OCI-LY7 (cell line): Measurements from ENCODE around the gene LRRC39. TPM values are rescaled to one million over a fixed set of nuclear protein-coding genes. Genes with fewer than 3 reads are reported as not detected.

ENCODE experiments used
- BruUV-seq: library from RNA; stranded (reverse); fragments of 400-500 nt; replicated peaks from 2 replicates; lab custom pipeline; 2021; lab: Mats Ljungman, UMichigan
- CTCF ChIA-PET: fragments of 300-600 bp; sonication (Branson Sonifier 250); formaldehyde crosslinking; loops from one replicate; lab custom pipeline; 2022; ENCODE audit warnings: antibody characterized with exemption; ENCODE audit not compliant: unreplicated experiment; lab: Charles Lee
- POLR2A ChIA-PET: fragments of 300-600 bp; sonication (Branson Sonifier 250); formaldehyde crosslinking; loops from one replicate; lab custom pipeline; 2022; ENCODE audit warnings: antibody characterized with exemption; lab: Charles Lee
- DNase-seq: peaks from one replicate; pipeline ENCODE4 v3.0.0-alpha.2; 2015; ENCODE audit warnings: low spot score
- H2AFZ ChIP-seq: fragments of 200-600 bp; sonication (generic), shearing (Covaris generic); 2 replicates; pipeline ENCODE4 v1.6.1; 2014; ENCODE audit warnings: mild to moderate bottlenecking, antibody characterized with exemption, low read length, moderate library complexity
- H3K27ac ChIP-seq: fragments of 200-600 bp; sonication (generic); 2 replicates; pipeline ENCODE4 v1.5.1; 2014; ENCODE audit warnings: mixed run types, low read depth, mild to moderate bottlenecking, moderate library complexity, low read length, inconsistent platforms; ENCODE audit not compliant: poor library complexity, severe bottlenecking
- H3K36me3 ChIP-seq: fragments of 200-600 bp; sonication (generic); 2 replicates; pipeline ENCODE4 v1.6.1; 2014; ENCODE audit warnings: mild to moderate bottlenecking, antibody characterized with exemption, low read length, moderate library complexity, mixed read lengths; ENCODE audit not compliant: insufficient read depth
- H3K4me1 ChIP-seq: fragments of 200-600 bp; sonication (generic); 2 replicates; pipeline ENCODE4 v1.5.1; 2014; ENCODE audit warnings: mild to moderate bottlenecking, low read length; ENCODE audit not compliant: insufficient read depth, poor library complexity, severe bottlenecking
- H3K4me2 ChIP-seq: fragments of 200-600 bp; sonication (generic); 2 replicates; pipeline ENCODE4 v1.6.1; 2014; ENCODE audit warnings: mild to moderate bottlenecking, low read length
- H3K4me3 ChIP-seq: fragments of 200-600 bp; sonication (generic); 2 replicates; pipeline ENCODE4 v1.5.1; 2014; ENCODE audit warnings: mild to moderate bottlenecking, low read depth, low read length; ENCODE audit not compliant: poor library complexity, severe bottlenecking
- H3K79me2 ChIP-seq: fragments of 200-600 bp; sonication (generic); 2 replicates; pipeline ENCODE4 v1.6.1; 2016; ENCODE audit warnings: low read depth, mild to moderate bottlenecking, low read length, moderate library complexity, mixed read lengths; ENCODE audit not compliant: insufficient read depth
- H3K9me2 ChIP-seq: fragments of 200-600 bp; sonication (generic); 2 replicates; pipeline ENCODE4 v1.6.1; 2016; ENCODE audit warnings: mild to moderate bottlenecking, low read length, mixed read lengths; ENCODE audit not compliant: insufficient read depth
- H3K9me3 ChIP-seq: fragments of 200-600 bp; sonication (generic); 2 replicates; pipeline ENCODE4 v1.6.1; 2014; ENCODE audit warnings: mild to moderate bottlenecking, mixed run types, low read length, mixed read lengths
- H4K20me1 ChIP-seq: fragments of 200-600 bp; sonication (generic); 2 replicates; pipeline ENCODE4 v1.6.1; 2014; ENCODE audit warnings: mild to moderate bottlenecking, antibody characterized with exemption, low read length, moderate library complexity, mixed read lengths; ENCODE audit not compliant: insufficient read depth
- EZH2phosphoT487 ChIP-seq: fragments of 200-600 bp; sonication (generic); IDR thresholded peaks from 2 replicates; pipeline ENCODE4 v1.6.1; 2018; ENCODE audit warnings: low read depth, borderline replicate concordance, mild to moderate bottlenecking, mixed run types, antibody characterized with exemption, low read length, moderate library complexity, mixed read lengths
- intact Hi-C: fragments of 100-400 bp; cut with micrococcal nuclease; formaldehyde crosslinking; loops from one replicate; pipeline ENCODE4 v1.10.0; 2022; ENCODE audit not compliant: unreplicated experiment
- total RNA-seq, 2 experiments: library from RNA; depleted of rRNA in 1 of 2; stranded (reverse); fragments of >200 nt in 1 of 2; shearing (Covaris generic) in 1 of 2; gene quantifications; 2 replicates each; pipeline ENCODE4 v1.2.3, GENCODE V29; 2014 to 2022
- TF ChIP-seq, protein P1 (sequence below): fragments of 200-600 bp; sonication (generic); conservative IDR thresholded peaks from 2 replicates; pipeline ENCODE4 v1.5.1; 2014; ENCODE audit warnings: mild to moderate bottlenecking, antibody characterized with exemption, low read length, moderate library complexity, mixed read lengths

LRRC39 gene
- total RNA-seq, 2 experiments from 2014 or later, result 1.5 to 1.8 TPM

GRCh38 chr1:100183370-100183769 is 5.3 kb upstream of the LRRC39 start:
- Histone ChIP-seq H2AFZ (no peak overlapping the region), H3K4me1 (peaks cover 11% of the 10 kb centered on the region), H3K79me2 (no peaks in the 10 kb centered on the region), H3K4me3 (no peak overlapping the region), H4K20me1 (no peaks in the 10 kb centered on the region), H3K9me2 (no peaks in the 10 kb centered on the region), H3K4me2 (no peak overlapping the region), H3K27ac (no peak overlapping the region), H3K9me3 (no peaks in the 10 kb centered on the region), H3K36me3 (no peaks in the 10 kb centered on the region)
- no peak for DNase-seq
- BruUV-seq, result no TSS peak
- CTCF ChIA-PET, result interaction anchor here (1.1 kb wide), 1 partner anchor 8 kb away, joined by 3 read pairs; no protein-coding TSS in a partner anchor
- TF ChIP-seq EZH2phosphoT487, result no peak
- TF ChIP-seq, protein P1, sequence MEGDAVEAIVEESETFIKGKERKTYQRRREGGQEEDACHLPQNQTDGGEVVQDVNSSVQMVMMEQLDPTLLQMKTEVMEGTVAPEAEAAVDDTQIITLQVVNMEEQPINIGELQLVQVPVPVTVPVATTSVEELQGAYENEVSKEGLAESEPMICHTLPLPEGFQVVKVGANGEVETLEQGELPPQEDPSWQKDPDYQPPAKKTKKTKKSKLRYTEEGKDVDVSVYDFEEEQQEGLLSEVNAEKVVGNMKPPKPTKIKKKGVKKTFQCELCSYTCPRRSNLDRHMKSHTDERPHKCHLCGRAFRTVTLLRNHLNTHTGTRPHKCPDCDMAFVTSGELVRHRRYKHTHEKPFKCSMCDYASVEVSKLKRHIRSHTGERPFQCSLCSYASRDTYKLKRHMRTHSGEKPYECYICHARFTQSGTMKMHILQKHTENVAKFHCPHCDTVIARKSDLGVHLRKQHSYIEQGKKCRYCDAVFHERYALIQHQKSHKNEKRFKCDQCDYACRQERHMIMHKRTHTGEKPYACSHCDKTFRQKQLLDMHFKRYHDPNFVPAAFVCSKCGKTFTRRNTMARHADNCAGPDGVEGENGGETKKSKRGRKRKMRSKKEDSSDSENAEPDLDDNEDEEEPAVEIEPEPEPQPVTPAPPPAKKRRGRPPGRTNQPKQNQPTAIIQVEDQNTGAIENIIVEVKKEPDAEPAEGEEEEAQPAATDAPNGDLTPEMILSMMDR, result no peak
- intact Hi-C loops, result no loop called here
- POLR2A ChIA-PET, result interaction anchor here (0.7 kb wide), 1 partner anchor 236 kb away, joined by 3 read pairs; no protein-coding TSS in a partner anchor

DNA sequence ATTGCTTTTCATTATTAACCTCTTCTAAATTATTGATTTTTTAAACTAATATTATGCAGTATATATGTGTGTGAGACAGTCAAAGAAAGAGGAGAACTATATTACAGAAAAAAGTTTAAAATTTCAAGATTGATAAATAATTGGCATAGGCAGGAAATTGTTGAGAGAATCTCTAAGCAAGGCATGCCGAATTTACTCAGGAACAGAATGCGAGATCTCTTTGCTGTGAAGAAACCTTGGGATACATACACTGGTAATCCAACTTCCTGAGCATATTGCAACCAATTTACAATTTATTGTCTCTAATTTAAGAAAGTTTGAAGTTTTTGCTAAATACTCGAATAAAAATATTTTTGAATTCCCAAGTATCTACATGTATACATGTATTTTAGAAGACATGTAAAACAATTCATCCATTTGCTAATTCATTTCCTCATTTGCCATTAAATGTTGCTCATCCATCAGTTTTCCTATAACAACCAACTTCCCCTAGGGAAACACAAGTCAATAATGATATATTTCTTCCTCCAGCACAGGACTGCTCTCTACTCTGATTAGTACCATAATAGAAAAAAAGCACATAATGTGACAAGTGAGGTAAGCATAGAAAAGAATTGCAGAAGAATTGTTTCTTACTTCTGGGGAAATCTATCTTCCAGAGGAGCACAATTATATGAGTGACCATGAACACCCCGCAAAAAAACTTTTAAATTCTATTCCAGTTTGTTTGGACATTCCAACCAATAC is 588 bp downstream of the LRRC39 start:
- Histone ChIP-seq H2AFZ (no peak overlapping the region), H3K79me2 (no peaks in the 10 kb centered on the region), H3K4me2 (no peak overlapping the region), H4K20me1 (no peaks in the 10 kb centered on the region), H3K4me1 (no peaks in the 10 kb centered on the region), H3K4me3 (no peak overlapping the region), H3K27ac (no peak overlapping the region), H3K9me3 (no peaks in the 10 kb centered on the region), H3K9me2 (no peaks in the 10 kb centered on the region), H3K36me3 (no peaks in the 10 kb centered on the region)
- intact Hi-C loops, result no loop called here
- ChIA-PET CTCF (no interaction called here), POLR2A (interaction anchor here (0.6 to 1.2 kb wide), 2 partner anchors 9 to 174 kb away, joined by 3 to 4 read pairs; no protein-coding TSS in a partner anchor)
- no peak for TF ChIP-seq EZH2phosphoT487
- TF ChIP-seq, protein P1, result no peak
- no peak for DNase-seq
- no TSS peak for BruUV-seq

DNA sequence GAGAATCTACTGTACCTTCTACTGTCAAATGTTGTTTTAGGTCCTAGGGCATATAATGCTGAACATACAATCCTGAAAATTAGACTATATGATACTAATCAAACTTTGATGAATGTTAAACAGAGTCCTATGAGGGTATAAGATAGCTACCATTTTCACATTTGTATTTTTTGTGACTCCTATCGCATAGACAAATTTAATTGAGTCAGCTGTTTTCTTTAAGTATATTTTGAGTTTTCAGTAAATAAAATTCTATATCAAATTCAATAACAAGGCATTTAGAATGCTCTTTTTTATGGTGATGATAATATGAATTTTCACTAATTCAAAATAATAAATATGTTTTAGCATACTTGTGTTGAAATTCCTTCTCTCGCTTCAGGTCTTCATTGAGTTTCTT is 10.0 kb downstream of the LRRC39 start:
- no peak overlapping the region for H3K4me3 ChIP-seq
- H3K36me3 ChIP-seq, result no peaks in the 10 kb centered on the region
- no peaks in the 10 kb centered on the region for H3K9me3 ChIP-seq
- DNase-seq, result no peak
- H3K4me1 ChIP-seq, result no peaks in the 10 kb centered on the region
- H3K9me2 ChIP-seq, result no peaks in the 10 kb centered on the region
- TF ChIP-seq, protein P1, result no peak
- TF ChIP-seq EZH2phosphoT487, result no peak
- no peak overlapping the region for H2AFZ ChIP-seq
- ChIA-PET POLR2A (interaction anchor here (0.6 to 1.5 kb wide), 5 partner anchors 9 to 318 kb away, joined by 3 to 5 read pairs (median 4); partner anchors contain the start of gene AGL), CTCF (no interaction called here)
- intact Hi-C loops, result no loop called here
- BruUV-seq, result no TSS peak
- no peak overlapping the region for H3K27ac ChIP-seq
- no peak overlapping the region for H3K4me2 ChIP-seq
- no peaks in the 10 kb centered on the region for H3K79me2 ChIP-seq
- no peaks in the 10 kb centered on the region for H4K20me1 ChIP-seq
